WTC11 (cell line): ENCODE data around the gene MEDAG. TPM values are rescaled to one million over a fixed set of nuclear protein-coding genes. Genes with fewer than 3 reads are reported as not detected.

Experiments used
- ATAC-seq: fragments of 200-7000 bp; cut with Tn5 transposase; 2 replicates; pipeline ENCODE4 v1.10.0; 2021; ENCODE audit warnings: mild to moderate bottlenecking, moderate library complexity
- CTCF ChIA-PET: fragments of 300-600 bp; sonication (Branson Sonifier 250); formaldehyde crosslinking; loops from one replicate; lab custom pipeline; 2021; ENCODE audit warnings: antibody characterized with exemption; lab: Charles Lee
- POLR2A ChIA-PET: fragments of 350-600 bp; sonication (Branson Sonifier 250); formaldehyde crosslinking; loops from one replicate; lab custom pipeline; 2021; ENCODE audit warnings: antibody characterized with exemption; lab: Charles Lee
- DNase-seq: peaks from one replicate; pipeline ENCODE4 v3.0.0; 2021; ENCODE audit warnings: low spot score
- H3K27ac Mint-ChIP-seq: 2 replicates; pipeline ENCODE4 v1.8.0; 2021; ENCODE audit warnings: mixed read lengths
- H3K27me3 Mint-ChIP-seq: 2 replicates; pipeline ENCODE4 v1.8.0; 2021; ENCODE audit warnings: low read depth, mild to moderate bottlenecking, moderate library complexity, mixed read lengths
- H3K36me3 Mint-ChIP-seq: 2 replicates; pipeline ENCODE4 v1.8.0; 2021; ENCODE audit warnings: mixed read lengths
- H3K4me1 Mint-ChIP-seq: 2 replicates; pipeline ENCODE4 v1.8.0; 2022; ENCODE audit warnings: mixed read lengths
- H3K4me3 Mint-ChIP-seq: 2 replicates; pipeline ENCODE4 v1.8.0; 2021; ENCODE audit warnings: mild to moderate bottlenecking, moderate library complexity, mixed read lengths
- H3K9me3 Mint-ChIP-seq: 2 replicates; pipeline ENCODE4 v1.8.0; 2021; ENCODE audit warnings: mixed read lengths
- ARID4B ChIP-seq: sonication (generic); formaldehyde crosslinking; IDR thresholded peaks from 2 replicates; pipeline ENCODE4 v1.8.0; 2023; ENCODE audit warnings: missing genetic modification reagents, mild to moderate bottlenecking, borderline replicate concordance
- CDX4 ChIP-seq: fragments of 250-450 bp; sonication (Bioruptor Pico); IDR thresholded peaks from 2 replicates; pipeline ENCODE4 v1.9.0; 2021; ENCODE audit warnings: moderate library complexity, mild to moderate bottlenecking, inconsistent platforms, borderline replicate concordance
- E2F1 ChIP-seq: sonication (generic); formaldehyde crosslinking; IDR thresholded peaks from 2 replicates; pipeline ENCODE4 v1.8.0; 2022; ENCODE audit warnings: mild to moderate bottlenecking, missing genetic modification reagents
- EMX1 ChIP-seq: fragments of 250-450 bp; sonication (Bioruptor Pico); IDR thresholded peaks from 2 replicates; pipeline ENCODE4 v1.8.0; 2021; ENCODE audit warnings: mild to moderate bottlenecking
- ESRRA ChIP-seq: sonication (generic); formaldehyde crosslinking; IDR thresholded peaks from 2 replicates; pipeline ENCODE4 v1.8.1; 2022; ENCODE audit warnings: mild to moderate bottlenecking, missing genetic modification reagents, borderline replicate concordance
- GRHL2 ChIP-seq: fragments of 250-450 bp; sonication (Bioruptor Pico); IDR thresholded peaks from 2 replicates; pipeline ENCODE4 v1.8.0; 2022; ENCODE audit warnings: mild to moderate bottlenecking, moderate library complexity; ENCODE audit not compliant: insufficient replicate concordance, severe bottlenecking
- GTF2I ChIP-seq: fragments of 250-450 bp; sonication (Bioruptor Pico); conservative IDR thresholded peaks from 2 replicates; pipeline ENCODE4 v1.4.0; 2021; ENCODE audit warnings: mild to moderate bottlenecking
- IRF2 ChIP-seq: sonication (generic); formaldehyde crosslinking; IDR thresholded peaks from 2 replicates; pipeline ENCODE4 v1.8.0; 2022; ENCODE audit warnings: low read depth, missing genetic modification reagents, borderline replicate concordance
- PRDM15 ChIP-seq: sonication (generic); formaldehyde crosslinking; IDR thresholded peaks from 2 replicates; pipeline ENCODE4 v1.8.0; 2022; ENCODE audit warnings: missing genetic modification reagents
- PRRX2 ChIP-seq: fragments of 250-450 bp; sonication (Bioruptor Pico); IDR thresholded peaks from 2 replicates; pipeline ENCODE4 v1.8.0; 2021; ENCODE audit warnings: mild to moderate bottlenecking
- RELA ChIP-seq: sonication (generic); formaldehyde crosslinking; IDR thresholded peaks from 2 replicates; pipeline ENCODE4 v1.8.1; 2022; ENCODE audit warnings: missing genetic modification reagents, mild to moderate bottlenecking, borderline replicate concordance
- RORB ChIP-seq: fragments of 250-450 bp; sonication (Bioruptor Pico); IDR thresholded peaks from 2 replicates; pipeline ENCODE4 v1.9.0; 2021; ENCODE audit warnings: mild to moderate bottlenecking
- SMAD3 ChIP-seq: sonication (generic); formaldehyde crosslinking; IDR thresholded peaks from 2 replicates; pipeline ENCODE4 v1.8.0; 2022; ENCODE audit warnings: missing genetic modification reagents, mild to moderate bottlenecking, borderline replicate concordance
- SMAD4 ChIP-seq: sonication (generic); formaldehyde crosslinking; IDR thresholded peaks from 2 replicates; pipeline ENCODE4 v1.8.0; 2022; ENCODE audit warnings: mild to moderate bottlenecking, missing genetic modification reagents
- SP1 ChIP-seq: sonication (generic); formaldehyde crosslinking; conservative IDR thresholded peaks from 2 replicates; pipeline ENCODE4 v1.8.1; 2022; ENCODE audit warnings: missing genetic modification reagents
- TEAD1 ChIP-seq: sonication (generic); formaldehyde crosslinking; IDR thresholded peaks from 2 replicates; pipeline ENCODE4 v1.8.0; 2022; ENCODE audit warnings: mild to moderate bottlenecking, missing genetic modification reagents
- ZMAT4 ChIP-seq: fragments of 250-450 bp; sonication (Bioruptor Pico); IDR thresholded peaks from 2 replicates; pipeline ENCODE4 v1.9.0; 2021; ENCODE audit warnings: mild to moderate bottlenecking
- ZNF121 ChIP-seq: sonication (generic); formaldehyde crosslinking; IDR thresholded peaks from 2 replicates; pipeline ENCODE4 v1.8.0; 2023; ENCODE audit warnings: missing genetic modification reagents
- ZNF263 ChIP-seq: sonication (generic); formaldehyde crosslinking; IDR thresholded peaks from 2 replicates; pipeline ENCODE4 v1.8.1; 2022; ENCODE audit warnings: low read depth, mild to moderate bottlenecking, moderate library complexity, missing genetic modification reagents
- ZNF423 ChIP-seq: fragments of 250-450 bp; sonication (Bioruptor Pico); IDR thresholded peaks from 2 replicates; pipeline ENCODE4 v2.1.2; 2022; ENCODE audit warnings: mild to moderate bottlenecking, moderate library complexity
- ZSCAN18 ChIP-seq: fragments of 250-450 bp; sonication (Bioruptor Pico); IDR thresholded peaks from 2 replicates; pipeline ENCODE4 v2.1.2; 2022; ENCODE audit warnings: mild to moderate bottlenecking, moderate library complexity
- total RNA-seq: library from RNA; stranded (reverse); gene quantifications from 3 replicates; pipeline ENCODE4 v1.2.3, GENCODE V29; 2021

The MEDAG gene
- total RNA-seq, 1 experiment from 2014 or later = 2.1 TPM

GRCh38 chr13:30900952-30901749, 4.9 kb upstream of the MEDAG start:
- ChIA-PET CTCF (interaction anchor here (1.2 to 2.0 kb wide), 3 partner anchors 9 to 143 kb away, joined by 3 to 8 read pairs (median 5); no protein-coding TSS in a partner anchor), POLR2A (no interaction called here)
- no peaks in the 10 kb centered on the region for H3K36me3 Mint-ChIP-seq
- peaks cover 16% of the 10 kb centered on the region for H3K4me1 Mint-ChIP-seq
- H3K9me3 Mint-ChIP-seq = no peaks in the 10 kb centered on the region
- ATAC-seq = no peak
- TF ChIP-seq EMX1 (no peak), SMAD3 (CRISPR knock-in tag) (no peak), RORB (CRISPR knock-in tag) (no peak), ESRRA (no peak), TEAD1 (CRISPR knock-in tag) (no peak), SMAD4 (no peak), PRDM15 (CRISPR knock-in tag) (no peak), PRRX2 (CRISPR knock-in tag) (no peak), ZMAT4 (CRISPR knock-in tag) (no peak), ZNF263 (no peak), ZSCAN18 (CRISPR knock-in tag) (no peak), SP1 (no peak), ARID4B (no peak), ZNF423 (no peak)
- no peak overlapping the region for H3K4me3 Mint-ChIP-seq
- DNase-seq = no peak
- H3K27me3 Mint-ChIP-seq = peaks cover 31% of the 10 kb centered on the region
- H3K27ac Mint-ChIP-seq = no peak overlapping the region

- no peak for ATAC-seq
- H3K36me3 Mint-ChIP-seq = no peaks in the 10 kb centered on the region
- peaks cover 6% of the 10 kb centered on the region for H3K4me1 Mint-ChIP-seq
- TF ChIP-seq GTF2I (no peak), ZMAT4 (CRISPR knock-in tag) (no peak), ZNF121 (no peak), GRHL2 (CRISPR knock-in tag) (no peak), IRF2 (no peak), E2F1 (CRISPR knock-in tag) (no peak), RELA (CRISPR knock-in tag) (no peak), CDX4 (CRISPR knock-in tag) (no peak)
- TF ChIP-seq, all 79 proteins: peak for 0
- CTCF ChIA-PET = no interaction called here
- Mint-ChIP-seq H3K9me3 (no peaks in the 10 kb centered on the region), H3K27ac (no peak overlapping the region), H3K4me3 (no peak overlapping the region), H3K27me3 (peaks cover 52% of the 10 kb centered on the region)
- POLR2A ChIA-PET = no interaction called here
- DNase-seq = no peak
Observed at GRCh38 chr13:30904043-30904442, 2.0 kb upstream of the MEDAG start.
